ENCODE data around the gene ZSCAN2.

- TF ChIP-seq L3MBTL2 (conservative IDR thresholded peaks at IDR 0.05): no peak
- TF ChIP-seq, protein P1, sequence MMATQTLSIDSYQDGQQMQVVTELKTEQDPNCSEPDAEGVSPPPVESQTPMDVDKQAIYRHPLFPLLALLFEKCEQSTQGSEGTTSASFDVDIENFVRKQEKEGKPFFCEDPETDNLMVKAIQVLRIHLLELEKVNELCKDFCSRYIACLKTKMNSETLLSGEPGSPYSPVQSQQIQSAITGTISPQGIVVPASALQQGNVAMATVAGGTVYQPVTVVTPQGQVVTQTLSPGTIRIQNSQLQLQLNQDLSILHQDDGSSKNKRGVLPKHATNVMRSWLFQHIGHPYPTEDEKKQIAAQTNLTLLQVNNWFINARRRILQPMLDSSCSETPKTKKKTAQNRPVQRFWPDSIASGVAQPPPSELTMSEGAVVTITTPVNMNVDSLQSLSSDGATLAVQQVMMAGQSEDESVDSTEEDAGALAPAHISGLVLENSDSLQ (IDR thresholded peaks at IDR 0.05): no peak
- no peak for TF ChIP-seq SP1 (IDR thresholded peaks at IDR 0.05)
- no peak for TF ChIP-seq ELF4 (IDR thresholded peaks at IDR 0.05)
- TF ChIP-seq TARDBP (IDR thresholded peaks at IDR 0.05): no peak
- no peak for TF ChIP-seq FOXK2 (IDR thresholded peaks at IDR 0.05)
- TF ChIP-seq BHLHE40 (IDR thresholded peaks at IDR 0.05; ENCODE audit: borderline replicate concordance): no peak
- no peak for TF ChIP-seq HDGF (IDR thresholded peaks at IDR 0.05; ENCODE audit: borderline replicate concordance)
- TF ChIP-seq SUZ12 (IDR thresholded peaks at IDR 0.05): no peak
- TF ChIP-seq FOXM1 (IDR thresholded peaks at IDR 0.05; ENCODE audit: borderline replicate concordance): no peak
Measured at GRCh38 chr15:84608707-84609284, 8.0 kb downstream of the ZSCAN2 start.
